Esophagus (tissue), 2 donors: ENCODE results near the gene LRRC3. TPM values are rescaled to one million over a fixed set of nuclear protein-coding genes. Genes with fewer than 3 reads are reported as not detected.
"Not testable (repeated sequence)": the region's sequence is repeated elsewhere in the genome, so short reads cannot be mapped to it uniquely, and the experiment has no call there.

ENCODE experiments used
- H3K27ac ChIP-seq, 2 donors: one replicate each; pipeline ENCODE4 v1.5.1; 2013; ENCODE audit warnings: low read depth in 2 of 2, mild to moderate bottlenecking in 2 of 2, inconsistent platforms in 1 of 2, low read length in 1 of 2, moderate library complexity in 1 of 2
- H3K27me3 ChIP-seq, 2 donors: one replicate each; pipeline ENCODE4 v1.6.1; 2013; ENCODE audit warnings: low read length in 2 of 2, control low read depth in 1 of 2, mild to moderate bottlenecking in 1 of 2; ENCODE audit not compliant: insufficient read depth in 2 of 2, control insufficient read depth in 1 of 2
- H3K36me3 ChIP-seq, 2 donors: one replicate each; pipeline ENCODE4 v1.6.1; 2013; ENCODE audit warnings: low read length in 1 of 2; ENCODE audit not compliant: control insufficient read depth in 2 of 2, insufficient read depth in 2 of 2
- H3K4me1 ChIP-seq, 2 donors: one replicate each; pipeline ENCODE4 v1.6.1; 2013; ENCODE audit warnings: low read length in 1 of 2; ENCODE audit not compliant: control insufficient read depth in 2 of 2, insufficient read depth in 2 of 2
- H3K4me3 ChIP-seq, 2 donors: one replicate each; pipeline ENCODE4 v1.5.1; 2013; ENCODE audit warnings: low read length in 2 of 2, mild to moderate bottlenecking in 2 of 2, low read depth in 1 of 2, moderate library complexity in 1 of 2
- H3K9me3 ChIP-seq, 2 donors: one replicate each; pipeline ENCODE4 v1.6.1; 2013; ENCODE audit warnings: mild to moderate bottlenecking in 2 of 2, low read depth in 1 of 2, low read length in 1 of 2, moderate library complexity in 1 of 2; ENCODE audit not compliant: control insufficient read depth in 2 of 2, insufficient read depth in 1 of 2
- WGBS, 2 donors: extraction: QIAGEN DNeasy Blood & Tissue Kit; methylation state at CpG; one replicate each; pipeline ENCODE4 v1.1.7; 2013; 5-methylcytosine and 5-hydroxymethylcytosine counted together
- polyA plus RNA-seq, 2 donors: library from polyadenylated mRNA; stranded (reverse); fragments of 200-250 nt; gene quantifications; one replicate each; pipeline ENCODE4 v1.2.3, GENCODE V29; 2013
- donor health status: healthy with polysubstance abuse.
- donor health status: Bipolar disorder and iron deficiency.

The LRRC3 gene
- polyA plus RNA-seq, 2 donors = 0.63 to 0.93 TPM

GRCh38 chr21:44416193-44416592 is 39.1 kb upstream of the LRRC3 start:
- Histone ChIP-seq H3K27ac (no peak overlapping the region), H3K4me3 (no peak overlapping the region), H3K4me1 (no peaks in the 10 kb centered on the region), H3K36me3 (peaks cover 0 to 2% of the 10 kb centered on the region in 2 donors), H3K27me3 (peaks cover 0 to 2% of the 10 kb centered on the region in 2 donors), H3K9me3 (peaks cover 0 to 14% of the 10 kb centered on the region in 2 donors)
- WGBS, 2 donors = 68 to 76% methylated on average over 8 of the region's 8 CpGs

- not testable (repeated sequence) for H3K36me3 ChIP-seq, H3K4me3 ChIP-seq, H3K27me3 ChIP-seq, H3K4me1 ChIP-seq, H3K27ac ChIP-seq
- WGBS, 2 donors = 90 to 92% methylated on average over 20 to 21 of the region's 21 CpGs
- H3K9me3 ChIP-seq = peaks cover 3 to 14% of the 10 kb centered on the region in 2 donors
Observed at GRCh38 chr21:44417621-44418107, 37.6 kb upstream of the LRRC3 start.

GRCh38 chr21:44418108-44418875 is 37.0 kb upstream of the LRRC3 start:
- Histone ChIP-seq H3K9me3 (peaks cover 3 to 14% of the 10 kb centered on the region in 2 donors), H3K36me3 (peaks cover 0 to 2% of the 10 kb centered on the region in 2 donors), H3K4me1 (no peaks in the 10 kb centered on the region), H3K27me3 (peaks cover 0 to 2% of the 10 kb centered on the region in 2 donors), H3K27ac (no peak overlapping the region), H3K4me3 (no peak overlapping the region)
- 92% methylated on average over 24 to 25 of the region's 25 CpGs for WGBS, 2 donors

DNA sequence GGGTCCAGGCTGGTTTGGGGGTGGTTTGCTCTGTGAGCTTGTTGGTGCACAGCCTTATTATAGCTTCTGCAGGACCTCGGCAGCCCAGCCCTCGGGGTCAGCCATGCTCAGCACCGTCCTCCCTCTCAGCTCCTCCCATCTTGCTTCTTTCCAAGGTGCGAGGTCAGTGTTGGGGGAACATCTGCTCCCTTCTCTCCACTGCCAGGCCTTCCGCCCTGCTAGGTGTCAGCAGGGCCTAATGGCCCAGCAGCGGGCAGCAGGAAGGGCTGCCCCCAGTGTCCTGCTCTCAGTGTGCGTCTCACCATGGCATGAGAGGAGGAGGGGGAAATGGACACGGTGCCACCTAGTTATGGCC is 36.5 kb upstream of the LRRC3 start:
- 93 to 96% methylated on average over 8 of the region's 8 CpGs for WGBS, 2 donors
- no peaks in the 10 kb centered on the region for H3K4me1 ChIP-seq
- H3K9me3 ChIP-seq = peaks cover 3 to 11% of the 10 kb centered on the region in 2 donors
- no peak overlapping the region for H3K4me3 ChIP-seq
- H3K27me3 ChIP-seq = peaks cover 0 to 2% of the 10 kb centered on the region in 2 donors
- peaks cover 0 to 2% of the 10 kb centered on the region in 2 donors for H3K36me3 ChIP-seq
- no peak overlapping the region for H3K27ac ChIP-seq

DNA sequence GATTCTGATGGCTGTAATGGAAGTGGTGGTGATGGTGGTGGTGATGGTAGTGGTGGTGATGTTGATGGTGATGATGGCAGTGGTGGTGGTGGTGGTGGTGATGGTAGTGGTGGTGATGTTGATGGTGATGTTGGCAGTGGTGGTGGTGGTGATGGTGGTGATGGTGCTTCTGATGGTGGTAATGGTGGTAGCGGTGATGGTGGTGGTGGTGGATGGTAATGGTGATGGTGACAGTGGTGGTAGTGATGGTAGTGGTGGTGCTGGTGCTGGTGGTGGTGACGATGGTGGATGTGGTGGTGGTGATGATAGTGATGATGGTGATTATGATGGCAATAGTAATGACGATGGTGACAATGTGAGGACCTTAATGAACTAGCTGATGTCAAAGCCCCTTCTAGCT is 35.6 kb upstream of the LRRC3 start:
- 92 to 94% methylated on average over 3 of the region's 3 CpGs for WGBS, 2 donors
- Histone ChIP-seq H3K4me1 (no peaks in the 10 kb centered on the region), H3K9me3 (peaks cover 3 to 11% of the 10 kb centered on the region in 2 donors), H3K36me3 (peaks cover 0 to 2% of the 10 kb centered on the region in 2 donors), H3K27ac (no peak overlapping the region), H3K4me3 (no peak overlapping the region), H3K27me3 (no peaks in the 10 kb centered on the region)

GRCh38 chr21:44420416-44421205 is 34.7 kb upstream of the LRRC3 start:
- Histone ChIP-seq H3K4me3 (no peak overlapping the region), H3K9me3 (peaks cover 3 to 11% of the 10 kb centered on the region in 2 donors), H3K27ac (no peak overlapping the region), H3K36me3 (peaks cover 0 to 2% of the 10 kb centered on the region in 2 donors), H3K4me1 (no peaks in the 10 kb centered on the region), H3K27me3 (no peaks in the 10 kb centered on the region)
- WGBS, 2 donors = 78 to 83% methylated on average over 14 of the region's 14 CpGs

- Histone ChIP-seq H3K27me3 (no peaks in the 10 kb centered on the region), H3K9me3 (peaks cover 3 to 11% of the 10 kb centered on the region in 2 donors), H3K4me1 (no peaks in the 10 kb centered on the region), H3K4me3 (no peak overlapping the region), H3K36me3 (peaks cover 0 to 2% of the 10 kb centered on the region in 2 donors), H3K27ac (no peak overlapping the region)
- 81% methylated on average over 25 of the region's 26 CpGs for WGBS, 2 donors
Observed at GRCh38 chr21:44421901-44422840, 33.1 kb upstream of the LRRC3 start.

- peaks cover 0 to under 1% of the 10 kb centered on the region in 2 donors for H3K36me3 ChIP-seq
- H3K4me1 ChIP-seq = no peaks in the 10 kb centered on the region
- peaks cover 3 to 4% of the 10 kb centered on the region in 2 donors for H3K9me3 ChIP-seq
- H3K27ac ChIP-seq = no peak overlapping the region
- H3K4me3 ChIP-seq = no peak overlapping the region
- no peaks in the 10 kb centered on the region for H3K27me3 ChIP-seq
- 76 to 79% methylated on average over 12 of the region's 12 CpGs for WGBS, 2 donors
Observed at GRCh38 chr21:44423312-44423821, 31.9 kb upstream of the LRRC3 start.
